Tibial artery (tissue), 4 donors: ENCODE data around the gene RAX2.

Source experiments
- DNase-seq, 2 donors: peaks; one replicate each; pipeline ENCODE4 v3.0.0-alpha.2; 2019
- H3K27ac ChIP-seq, 2 donors: fragments of 200-600 bp; sonication (generic) in 1 of 2; 1 replicate in 1 of 2; 2 replicates in 1 of 2; pipeline ENCODE4 v1.5.1; 2018 to 2019; ENCODE audit warnings: mild to moderate bottlenecking in 1 of 2
- H3K27me3 ChIP-seq, 2 donors: fragments of 200-600 bp; sonication (generic) in 1 of 2; one replicate each; pipeline versions ENCODE4 v1.5.1 to v1.6.0; 2016 to 2019
- H3K36me3 ChIP-seq, 3 donors: fragments of 200-600 bp; sonication (generic) in 2 of 3; one replicate each; pipeline ENCODE4 v1.5.1; 2016 to 2019; ENCODE audit warnings: mild to moderate bottlenecking in 2 of 3
- H3K4me1 ChIP-seq, 4 donors: fragments of 200-600 bp; sonication (generic) in 2 of 4; 1 replicate in 3 of 4; 2 replicates in 1 of 4; pipeline ENCODE4 v1.5.1; 2016 to 2019
- H3K4me3 ChIP-seq, 2 donors: fragments of 200-600 bp; sonication (generic) in 1 of 2; 1 replicate in 1 of 2; 2 replicates in 1 of 2; pipeline ENCODE4 v1.5.1; 2018 to 2019; ENCODE audit warnings: mild to moderate bottlenecking in 2 of 2
- H3K9me3 ChIP-seq, 3 donors: fragments of 200-600 bp; sonication (generic) in 1 of 3; one replicate each; pipeline ENCODE4 v1.5.1; 2016 to 2019
- intact Hi-C: fragments of 100-400 bp; cut with DNase I; formaldehyde crosslinking; loops from one replicate; pipeline ENCODE4 v1.15.0; 2023; ENCODE audit warnings: low total_unique reads
- TF ChIP-seq, protein P1 (sequence below), 2 experiments: fragments of 200-600 bp in 1 of 2; fragments of 450-650 bp in 1 of 2; IDR thresholded peaks; one replicate each; pipeline ENCODE4 v1.5.1; 2017 to 2019; ENCODE audit warnings: antibody characterized with exemption in 2 of 2, mild to moderate bottlenecking in 1 of 2, moderate library complexity in 1 of 2

Gene RAX2

DNA sequence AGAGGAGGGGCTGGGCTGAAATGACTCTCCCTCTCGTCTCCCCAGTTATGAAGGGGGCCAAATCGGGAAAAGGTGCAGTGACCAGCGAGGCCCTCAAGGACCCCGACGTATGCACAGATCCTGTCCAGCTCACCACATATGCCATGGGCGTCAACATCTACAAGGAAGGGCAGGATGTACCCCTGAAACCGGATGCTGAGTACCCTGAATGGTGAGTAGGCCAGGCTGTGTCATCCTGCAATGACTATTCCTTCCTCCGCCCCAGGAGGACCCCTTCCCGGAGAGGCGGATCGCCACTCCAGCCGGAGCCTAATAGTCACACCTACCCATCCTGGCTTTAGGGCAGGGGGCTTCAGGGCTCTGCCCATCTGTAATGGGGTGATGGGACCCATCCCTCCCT is 6.9 kb downstream of the RAX2 start:
- Histone ChIP-seq H3K4me3 (no peak overlapping the region), H3K27ac (no peak overlapping the region), H3K27me3 (no peaks in the 10 kb centered on the region), H3K36me3 (peaks cover 19 to 53% (median 32%) of the 10 kb centered on the region in 3 donors), H3K9me3 (no peaks in the 10 kb centered on the region), H3K4me1 (peaks cover 0 to 26% (median 21%) of the 10 kb centered on the region in 4 donors)
- TF ChIP-seq, protein P1, sequence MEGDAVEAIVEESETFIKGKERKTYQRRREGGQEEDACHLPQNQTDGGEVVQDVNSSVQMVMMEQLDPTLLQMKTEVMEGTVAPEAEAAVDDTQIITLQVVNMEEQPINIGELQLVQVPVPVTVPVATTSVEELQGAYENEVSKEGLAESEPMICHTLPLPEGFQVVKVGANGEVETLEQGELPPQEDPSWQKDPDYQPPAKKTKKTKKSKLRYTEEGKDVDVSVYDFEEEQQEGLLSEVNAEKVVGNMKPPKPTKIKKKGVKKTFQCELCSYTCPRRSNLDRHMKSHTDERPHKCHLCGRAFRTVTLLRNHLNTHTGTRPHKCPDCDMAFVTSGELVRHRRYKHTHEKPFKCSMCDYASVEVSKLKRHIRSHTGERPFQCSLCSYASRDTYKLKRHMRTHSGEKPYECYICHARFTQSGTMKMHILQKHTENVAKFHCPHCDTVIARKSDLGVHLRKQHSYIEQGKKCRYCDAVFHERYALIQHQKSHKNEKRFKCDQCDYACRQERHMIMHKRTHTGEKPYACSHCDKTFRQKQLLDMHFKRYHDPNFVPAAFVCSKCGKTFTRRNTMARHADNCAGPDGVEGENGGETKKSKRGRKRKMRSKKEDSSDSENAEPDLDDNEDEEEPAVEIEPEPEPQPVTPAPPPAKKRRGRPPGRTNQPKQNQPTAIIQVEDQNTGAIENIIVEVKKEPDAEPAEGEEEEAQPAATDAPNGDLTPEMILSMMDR (IDR thresholded peaks at IDR 0.05): no peak
- DNase-seq: no peak
- intact Hi-C loops: loop anchor here (10.0 kb wide), 1 partner anchor 200 kb away; no protein-coding TSS in a partner anchor

DNA sequence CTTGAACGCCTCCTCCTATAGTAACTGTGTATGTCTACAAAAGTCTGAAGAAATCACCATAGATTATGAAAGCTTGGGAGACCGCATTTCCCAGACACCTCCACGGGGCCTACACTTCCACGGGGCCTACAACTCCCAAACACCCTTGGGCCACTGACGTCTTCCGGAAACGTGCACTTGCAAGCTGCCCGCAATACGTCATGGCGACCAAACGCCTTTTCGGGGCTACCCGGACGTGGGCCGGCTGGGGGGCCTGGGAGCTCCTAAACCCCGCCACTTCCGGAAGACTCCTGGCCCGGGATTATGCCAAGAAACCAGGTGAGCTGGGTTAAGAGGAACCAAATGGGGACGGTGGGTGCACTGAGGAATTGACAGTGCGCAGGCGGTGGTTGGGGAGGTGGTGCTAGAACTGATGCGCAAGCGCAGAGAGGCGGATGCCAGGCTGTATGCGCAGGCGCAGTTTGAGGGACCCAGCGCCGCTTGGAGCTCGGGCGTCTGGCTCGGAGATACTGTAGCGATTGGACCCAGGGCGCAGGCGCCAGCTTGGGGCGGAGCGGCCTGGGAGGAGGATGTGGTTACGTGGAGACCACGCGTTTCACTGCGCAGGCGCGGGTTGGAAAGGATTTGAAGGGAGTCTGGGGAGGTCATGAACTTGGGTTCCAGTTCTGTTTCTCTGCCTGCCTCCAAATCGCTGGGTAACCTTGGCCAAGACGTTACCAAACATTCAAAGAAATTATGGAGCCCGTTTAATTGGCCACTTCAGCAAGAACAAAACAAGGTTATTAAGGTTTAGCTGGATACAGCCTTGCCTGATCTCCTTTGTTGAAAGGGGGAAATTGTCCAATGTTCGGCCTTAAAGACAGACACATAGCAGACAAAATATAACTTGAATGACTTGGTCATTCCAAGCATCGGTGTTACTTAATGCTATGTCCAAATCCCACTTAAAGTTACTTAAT is 9.2 kb downstream of the RAX2 start, which contains the start of gene MRPL54:
MRPL54 (plus strand) TSS at position 182 of the 959 bp plus-strand sequence; CDS start at position 201, 19 bp downstream.
- DNase-seq: peak; percentile 99 to 100
- no peaks in the 10 kb centered on the region for H3K27me3 ChIP-seq
- H3K4me1 ChIP-seq: peaks cover 0 to 43% (median 35%) of the 10 kb centered on the region in 4 donors
- H3K9me3 ChIP-seq: no peaks in the 10 kb centered on the region
- H3K27ac ChIP-seq: peak within 1 kb of the TSS; percentile 95 to 99
- H3K36me3 ChIP-seq: peaks cover 16 to 52% (median 39%) of the 10 kb centered on the region in 3 donors
- peak within 1 kb of the TSS; percentile 77 to 92 for H3K4me3 ChIP-seq
- intact Hi-C loops: loop anchor here (10.0 kb wide), 1 partner anchor 202 kb away; no protein-coding TSS in a partner anchor
- TF ChIP-seq, protein P1 (IDR thresholded peaks at IDR 0.05): peak in 1 of 2 experiments; percentile 22

DNA sequence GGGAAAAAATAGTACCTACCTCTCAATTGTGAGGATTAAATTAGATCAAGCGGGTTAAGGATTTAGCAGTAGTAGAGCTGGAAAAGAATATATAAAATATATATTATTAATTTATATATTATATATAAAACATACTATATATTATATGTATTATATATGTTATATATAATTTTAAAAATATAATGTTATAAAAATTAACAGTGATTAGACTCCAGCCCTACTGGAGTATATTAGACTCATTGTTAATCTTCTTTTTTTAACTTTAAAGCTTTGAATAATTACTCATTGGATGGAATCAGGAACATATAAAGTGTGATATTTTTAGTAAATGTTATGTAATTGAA is 9.9 kb downstream of the RAX2 start:
- Histone ChIP-seq H3K9me3 (no peaks in the 10 kb centered on the region), H3K36me3 (peaks cover 9 to 52% (median 39%) of the 10 kb centered on the region in 3 donors), H3K4me3 (peak overlapping the region in 1 of 2 donors; percentile 92), H3K27me3 (no peaks in the 10 kb centered on the region), H3K4me1 (peaks cover 0 to 43% (median 35%) of the 10 kb centered on the region in 4 donors), H3K27ac (peak overlapping the region; percentile 95 to 99)
- TF ChIP-seq, protein P1 (IDR thresholded peaks at IDR 0.05): no peak
- intact Hi-C loops: loop anchor here (10.0 kb wide), 1 partner anchor 203 kb away; no protein-coding TSS in a partner anchor
- DNase-seq: no peak

DNA sequence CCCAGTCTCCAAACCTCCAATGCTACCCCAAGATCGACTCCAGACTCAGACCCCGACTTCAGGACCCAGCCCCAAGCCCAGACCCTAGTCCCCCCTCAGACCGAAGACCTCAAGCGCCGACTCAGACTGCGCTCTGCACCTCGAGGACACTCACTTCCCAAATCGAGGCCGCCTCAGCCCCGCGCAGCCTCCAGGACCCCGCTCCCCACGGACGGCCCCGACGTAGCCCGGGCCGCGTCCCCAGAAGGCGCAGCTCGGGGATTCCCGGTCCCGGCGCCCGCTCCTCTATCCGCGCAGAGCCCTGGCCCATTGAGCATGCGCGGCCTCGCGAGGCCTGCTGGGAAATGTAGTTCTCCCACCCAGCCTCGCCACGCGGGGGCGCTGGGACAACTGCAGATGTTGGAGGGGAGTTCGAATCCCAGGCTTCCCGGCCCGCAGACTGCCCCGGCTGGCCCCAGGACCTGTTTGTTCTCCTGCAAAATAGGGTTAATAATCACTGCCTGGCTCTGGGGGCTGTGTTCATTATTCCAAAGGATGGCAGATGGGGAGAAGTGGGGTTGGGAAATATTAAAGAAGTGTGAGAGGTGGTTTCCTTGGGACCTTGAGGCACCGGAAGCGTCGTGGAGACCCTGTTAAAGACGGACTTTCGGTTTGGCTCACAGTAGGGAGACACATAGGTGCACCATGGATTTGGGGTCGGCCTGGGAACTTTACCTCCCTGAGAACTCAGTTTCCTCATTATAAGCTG is 10.5 kb downstream of the RAX2 start, which contains the start of gene APBA3:
APBA3 (minus strand) TSS at position 311 of the 748 bp plus-strand sequence. CDS start 1,428 bp downstream, outside the sequence.
- peaks cover 0 to 43% (median 35%) of the 10 kb centered on the region in 4 donors for H3K4me1 ChIP-seq
- no peaks in the 10 kb centered on the region for H3K9me3 ChIP-seq
- peak within 1 kb of the TSS; percentile 95 to 99 for H3K27ac ChIP-seq
- peak; percentile 92 to 94 for DNase-seq
- peak within 1 kb of the TSS; percentile 77 to 92 for H3K4me3 ChIP-seq
- H3K36me3 ChIP-seq: peaks cover 4 to 51% (median 35%) of the 10 kb centered on the region in 3 donors
- intact Hi-C loops: loop anchor here (10.0 kb wide), 1 partner anchor 203 kb away; no protein-coding TSS in a partner anchor
- H3K27me3 ChIP-seq: no peaks in the 10 kb centered on the region
- TF ChIP-seq, protein P1 (IDR thresholded peaks at IDR 0.05): peak; percentile 70

DNA sequence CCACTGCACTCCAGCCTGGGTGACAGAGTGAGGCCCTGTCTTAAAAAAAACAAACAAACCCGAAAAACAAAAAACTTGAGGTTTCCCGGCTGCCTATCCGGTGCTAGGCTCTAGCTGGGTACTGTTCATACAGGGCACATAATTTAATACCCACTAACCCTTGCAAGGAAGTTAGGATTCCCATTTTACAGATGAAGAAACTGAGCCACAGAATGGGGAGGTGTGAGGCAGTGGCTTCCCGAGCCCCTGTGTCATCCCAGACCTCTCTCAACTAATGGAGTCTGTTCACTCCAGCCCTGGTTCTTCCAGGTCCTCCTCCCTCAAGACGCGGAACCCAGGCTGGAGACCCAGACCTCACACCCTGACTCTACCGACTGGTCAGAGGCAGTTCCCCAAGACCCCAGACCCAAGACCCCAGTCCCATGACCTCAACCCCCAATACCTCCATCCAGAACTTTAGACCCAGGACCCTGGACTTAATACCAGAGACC is 11.1 kb downstream of the RAX2 start:
- Histone ChIP-seq H3K9me3 (no peaks in the 10 kb centered on the region), H3K36me3 (peaks cover 0 to 51% (median 29%) of the 10 kb centered on the region in 3 donors), H3K27me3 (no peaks in the 10 kb centered on the region), H3K4me3 (peak overlapping the region; percentile 77 to 92), H3K4me1 (peaks cover 0 to 43% (median 35%) of the 10 kb centered on the region in 4 donors), H3K27ac (peak overlapping the region; percentile 78 to 99)
- TF ChIP-seq, protein P1 (IDR thresholded peaks at IDR 0.05): no peak
- DNase-seq: no peak
- intact Hi-C loops: loop anchor here (10.0 kb wide), 1 partner anchor 204 kb away; no protein-coding TSS in a partner anchor
